ENCODE results near the gene FOSL2. TPM values are rescaled to one million over a fixed set of nuclear protein-coding genes. Genes with fewer than 3 reads are reported as not detected.
A peak's percentile ranks its signal among the peaks of the same experiment; 100 is the strongest.

Gene FOSL2
- total RNA-seq, 4 donors from 2014 or later, result 298 to 370 (median 337) TPM

- H3K27me3 ChIP-seq, result no peaks in the 10 kb centered on the region
- no peaks in the 10 kb centered on the region for H3K36me3 ChIP-seq
- WGBS, result 84% methylated on average over 16 of the region's 16 CpGs
- H3K27ac ChIP-seq, result peak overlapping the region; percentile 25
- H3K4me3 ChIP-seq, result no peak overlapping the region
- TF ChIP-seq POLR2A (IDR thresholded peaks at IDR 0.05) (no peak), CTCF (IDR thresholded peaks at IDR 0.05) (no peak), POLR2AphosphoS5 (IDR thresholded peaks at IDR 0.05) (no peak), EP300 (IDR thresholded peaks at IDR 0.05) (no peak)
- DNase-seq (ENCODE audit: low spot score in 2 of 2), result peak in 1 of 2 donors; percentile 62
- H3K4me1 ChIP-seq, result peaks cover 28% of the 10 kb centered on the region
- no peaks in the 10 kb centered on the region for H3K9me3 ChIP-seq
Observed at GRCh38 chr2:28352610-28353195, 40.0 kb upstream of the FOSL2 start.

GRCh38 chr2:28354920-28355520 lies 37.6 kb upstream of the FOSL2 start:
- WGBS, result 94% methylated on average over 10 of the region's 10 CpGs
- TF ChIP-seq CTCF (IDR thresholded peaks at IDR 0.05) (no peak), POLR2A (IDR thresholded peaks at IDR 0.05) (no peak), POLR2AphosphoS5 (IDR thresholded peaks at IDR 0.05) (no peak), EP300 (IDR thresholded peaks at IDR 0.05) (no peak)
- Histone ChIP-seq H3K27me3 (no peaks in the 10 kb centered on the region), H3K9me3 (no peaks in the 10 kb centered on the region), H3K4me3 (no peak overlapping the region), H3K4me1 (peaks cover 35% of the 10 kb centered on the region), H3K36me3 (no peaks in the 10 kb centered on the region), H3K27ac (peak overlapping the region; percentile 75)
- DNase-seq (ENCODE audit: low spot score in 2 of 2), result no peak

- TF ChIP-seq POLR2AphosphoS5 (IDR thresholded peaks at IDR 0.05) (no peak), EP300 (IDR thresholded peaks at IDR 0.05) (no peak), CTCF (IDR thresholded peaks at IDR 0.05) (no peak), POLR2A (IDR thresholded peaks at IDR 0.05) (no peak)
- no peaks in the 10 kb centered on the region for H3K9me3 ChIP-seq
- 86% methylated on average over 4 of the region's 6 CpGs for WGBS
- DNase-seq (ENCODE audit: low spot score in 2 of 2), result peak in 1 of 2 donors; percentile 85
- H3K4me1 ChIP-seq, result peaks cover 41% of the 10 kb centered on the region
- H3K4me3 ChIP-seq, result no peak overlapping the region
- H3K27me3 ChIP-seq, result no peaks in the 10 kb centered on the region
- H3K27ac ChIP-seq, result peak overlapping the region; percentile 75
- H3K36me3 ChIP-seq, result no peaks in the 10 kb centered on the region
Observed at GRCh38 chr2:28355521-28356094, 37.0 kb upstream of the FOSL2 start.

- TF ChIP-seq CTCF (IDR thresholded peaks at IDR 0.05), result no peak
- TF ChIP-seq POLR2AphosphoS5 (IDR thresholded peaks at IDR 0.05), result no peak
- TF ChIP-seq EP300 (IDR thresholded peaks at IDR 0.05), result no peak
- no peak for TF ChIP-seq POLR2A (IDR thresholded peaks at IDR 0.05)
- WGBS, result 13% methylated on average over 6 of the region's 17 CpGs
- H3K9me3 ChIP-seq, result no peaks in the 10 kb centered on the region
- DNase-seq (ENCODE audit: low spot score in 2 of 2), result peak; percentile 93 to 95
- no peaks in the 10 kb centered on the region for H3K36me3 ChIP-seq
- peak overlapping the region; percentile 75 for H3K27ac ChIP-seq
- no peaks in the 10 kb centered on the region for H3K27me3 ChIP-seq
- no peak overlapping the region for H3K4me3 ChIP-seq
- peaks cover 44% of the 10 kb centered on the region for H3K4me1 ChIP-seq
Observed at GRCh38 chr2:28356095-28356911, 36.4 kb upstream of the FOSL2 start.

- DNase-seq (ENCODE audit: low spot score in 2 of 2), result no peak
- Histone ChIP-seq H3K4me1 (peaks cover 44% of the 10 kb centered on the region), H3K4me3 (no peak overlapping the region), H3K9me3 (no peaks in the 10 kb centered on the region), H3K36me3 (no peaks in the 10 kb centered on the region), H3K27ac (peak overlapping the region; percentile 17), H3K27me3 (no peaks in the 10 kb centered on the region)
- TF ChIP-seq CTCF (IDR thresholded peaks at IDR 0.05) (no peak), POLR2A (IDR thresholded peaks at IDR 0.05) (no peak), POLR2AphosphoS5 (IDR thresholded peaks at IDR 0.05) (no peak), EP300 (IDR thresholded peaks at IDR 0.05) (no peak)
- 76% methylated on average over 5 of the region's 5 CpGs for WGBS
Observed at GRCh38 chr2:28357055-28357454, 35.6 kb upstream of the FOSL2 start.
